GM18502 (cell line): Measurements from ENCODE around the gene ZNG1A.
"Not testable (repeated sequence)": the region's sequence is repeated elsewhere in the genome, so short reads cannot be mapped to it uniquely, and the experiment has no call there.

Experiments
- ATAC-seq: cut with Tn5 transposase; IDR thresholded peaks from one replicate; pipeline ENCODE4 v1.9.1; 2021; ENCODE audit warnings: mild to moderate bottlenecking; ENCODE audit not compliant: unreplicated experiment, poor library complexity

ZNG1A gene

GRCh38 chr9:199601-200000, 20.7 kb upstream of the ZNG1A start:
- ATAC-seq: not testable (repeated sequence)

GRCh38 chr9:178140-178825, 573 bp downstream of the ZNG1A start:
- ATAC-seq: not testable (repeated sequence)

- not testable (repeated sequence) for ATAC-seq
Observed at GRCh38 chr9:169757-170156, 9.1 kb downstream of the ZNG1A start.

GRCh38 chr9:159871-160270, 19.0 kb downstream of the ZNG1A start:
- ATAC-seq: not testable (repeated sequence)

GRCh38 chr9:151173-151572, 27.7 kb downstream of the ZNG1A start:
- ATAC-seq: not testable (repeated sequence)

GRCh38 chr9:139880-140279, 39.0 kb downstream of the ZNG1A start:
- ATAC-seq: not testable (repeated sequence)

GRCh38 chr9:117995-118467, 60.8 kb downstream of the ZNG1A start, which contains the start of gene FOXD4:
Gene FOXD4, minus strand, starts transcription at chr9:118417. Its CDS starts 298 bp downstream, at chr9:118119.
- ATAC-seq: not testable (repeated sequence)

- not testable (repeated sequence) for ATAC-seq
Observed at GRCh38 chr9:117144-117994, 61.5 kb downstream of the ZNG1A start.

GRCh38 chr9:116239-117077, 62.4 kb downstream of the ZNG1A start:
- ATAC-seq: not testable (repeated sequence)

GRCh38 chr9:115118-115451, 63.8 kb downstream of the ZNG1A start:
- ATAC-seq: peak; percentile 14

- ATAC-seq: peak; percentile 26
Observed at GRCh38 chr9:114267-115117, 64.4 kb downstream of the ZNG1A start.

- peak; percentile 70 for ATAC-seq
Observed at GRCh38 chr9:113468-114266, 65.2 kb downstream of the ZNG1A start.

- ATAC-seq: peak; percentile 9
Observed at GRCh38 chr9:112589-113467, 66.0 kb downstream of the ZNG1A start.

GRCh38 chr9:110672-111071, 68.2 kb downstream of the ZNG1A start:
- not testable (repeated sequence) for ATAC-seq

GRCh38 chr9:109540-109939, 69.3 kb downstream of the ZNG1A start:
- ATAC-seq: not testable (repeated sequence)

- ATAC-seq: not testable (repeated sequence)
Observed at GRCh38 chr9:108742-109495, 69.9 kb downstream of the ZNG1A start.

GRCh38 chr9:105991-106390, 72.9 kb downstream of the ZNG1A start:
- not testable (repeated sequence) for ATAC-seq
